ENCODE measurements around the gene ERFL.

Gene ERFL

DNA sequence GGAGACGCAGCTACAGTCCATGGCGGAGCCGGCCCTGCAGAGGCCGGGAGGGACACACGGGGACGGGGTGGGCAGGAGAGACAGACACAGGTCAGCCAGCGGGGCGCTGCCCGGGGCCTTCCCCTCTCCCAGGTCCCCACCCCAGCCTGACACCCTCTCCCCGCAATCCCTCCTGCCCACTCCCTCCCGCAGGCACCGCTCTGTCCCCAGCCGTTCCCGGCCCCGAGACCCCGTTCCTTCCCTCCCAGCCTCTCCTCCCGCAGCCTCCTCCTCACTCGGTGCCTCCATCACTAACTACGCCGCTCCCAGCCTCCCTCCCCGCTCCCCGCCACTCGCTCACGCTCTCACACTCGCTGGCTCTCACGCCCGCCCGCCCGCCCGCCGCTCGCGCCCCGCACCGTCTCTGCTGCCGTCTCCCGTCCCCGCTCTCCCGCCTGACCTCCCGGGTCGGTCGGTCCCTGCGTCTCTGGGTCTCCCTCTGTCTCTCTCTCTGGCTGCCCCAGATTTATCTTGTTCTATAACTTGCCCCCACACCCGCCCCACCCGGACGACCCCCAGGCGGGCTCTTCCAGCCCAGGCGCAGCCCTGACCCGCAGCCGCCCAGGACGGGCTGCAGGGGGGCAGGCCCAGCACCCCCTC, 15.2 kb downstream of the ERFL start:
- DNase-seq: no peak

DNA sequence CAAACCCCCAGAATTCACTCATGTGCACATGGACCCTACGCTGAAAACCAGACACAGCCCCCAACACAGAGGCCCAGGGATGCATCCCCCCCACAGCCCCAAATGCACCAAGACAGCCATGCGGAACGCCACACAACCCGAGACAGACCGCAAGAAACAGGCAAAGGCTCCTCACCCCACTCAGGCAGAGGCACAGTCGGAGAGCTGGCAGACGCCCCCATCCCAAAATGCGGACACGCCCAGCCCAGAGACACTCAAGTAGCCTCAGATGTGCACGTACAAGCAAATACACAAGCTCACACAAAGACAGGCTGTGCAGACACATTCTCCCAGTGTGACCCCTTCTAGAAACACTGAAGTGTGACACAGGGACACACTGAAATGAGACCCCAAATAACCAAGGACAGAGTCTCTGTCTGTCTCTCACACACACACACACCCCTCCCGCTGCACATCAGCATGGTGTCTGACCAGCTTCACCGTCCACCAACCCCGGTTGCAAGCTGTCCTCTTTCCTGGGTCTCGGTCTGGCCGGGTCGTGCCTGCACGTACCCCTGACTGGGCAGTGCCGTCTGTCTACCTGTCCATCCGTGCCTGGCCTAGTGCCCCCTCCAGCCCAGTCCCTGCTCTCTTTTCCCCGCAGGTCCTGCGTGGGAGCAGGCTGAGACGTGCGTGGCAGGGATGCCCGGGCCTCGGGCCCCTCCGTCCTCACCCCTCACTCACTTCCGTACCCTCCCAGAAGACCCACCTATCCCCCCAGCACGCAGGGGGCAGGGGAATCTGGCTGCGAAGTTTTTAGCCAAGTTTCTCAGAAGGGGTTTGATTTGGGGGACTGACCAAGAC, 16.1 kb downstream of the ERFL start:
- no peak for DNase-seq

DNA sequence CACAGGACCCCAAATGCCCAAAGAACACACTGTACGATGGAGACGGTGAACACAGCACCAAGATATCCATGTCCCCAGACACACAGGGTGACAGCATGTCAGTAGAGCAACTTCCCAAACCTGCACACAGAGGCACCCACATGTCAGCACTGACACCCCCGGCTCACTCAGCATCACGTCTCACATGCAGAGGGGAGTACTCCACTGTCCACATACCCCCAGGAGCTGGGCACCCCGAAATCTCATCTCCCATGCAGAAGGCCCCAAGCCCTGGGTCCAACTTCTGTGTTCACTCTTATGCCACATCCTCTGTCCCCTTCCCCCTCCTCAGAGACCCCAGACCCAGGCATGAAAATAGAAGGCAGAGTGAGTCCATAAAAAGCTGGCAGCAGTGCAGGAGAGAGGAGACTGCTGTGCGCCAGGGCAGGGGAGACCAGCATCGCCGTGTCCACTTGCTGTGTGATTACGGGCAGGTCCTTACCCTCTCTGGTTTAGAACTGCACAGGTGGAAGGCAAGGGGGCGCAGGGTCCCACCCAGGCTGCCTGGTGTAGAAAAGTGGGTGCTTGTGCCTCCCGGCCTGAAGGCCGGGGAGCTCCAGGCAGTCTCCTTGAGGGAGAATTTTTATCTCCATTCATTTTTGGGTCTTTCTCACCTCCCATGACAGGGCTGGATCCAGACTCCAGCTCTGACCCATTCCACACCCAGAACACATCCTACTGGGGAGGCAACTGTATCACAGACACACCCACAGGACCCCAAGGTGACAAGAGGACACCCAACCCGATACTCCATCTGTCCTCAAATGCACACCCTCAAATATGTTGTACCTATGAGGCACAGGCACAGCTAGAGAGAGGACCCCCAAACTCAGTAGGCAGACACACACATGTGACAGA, 17.0 kb downstream of the ERFL start:
- no peak for DNase-seq

DNA sequence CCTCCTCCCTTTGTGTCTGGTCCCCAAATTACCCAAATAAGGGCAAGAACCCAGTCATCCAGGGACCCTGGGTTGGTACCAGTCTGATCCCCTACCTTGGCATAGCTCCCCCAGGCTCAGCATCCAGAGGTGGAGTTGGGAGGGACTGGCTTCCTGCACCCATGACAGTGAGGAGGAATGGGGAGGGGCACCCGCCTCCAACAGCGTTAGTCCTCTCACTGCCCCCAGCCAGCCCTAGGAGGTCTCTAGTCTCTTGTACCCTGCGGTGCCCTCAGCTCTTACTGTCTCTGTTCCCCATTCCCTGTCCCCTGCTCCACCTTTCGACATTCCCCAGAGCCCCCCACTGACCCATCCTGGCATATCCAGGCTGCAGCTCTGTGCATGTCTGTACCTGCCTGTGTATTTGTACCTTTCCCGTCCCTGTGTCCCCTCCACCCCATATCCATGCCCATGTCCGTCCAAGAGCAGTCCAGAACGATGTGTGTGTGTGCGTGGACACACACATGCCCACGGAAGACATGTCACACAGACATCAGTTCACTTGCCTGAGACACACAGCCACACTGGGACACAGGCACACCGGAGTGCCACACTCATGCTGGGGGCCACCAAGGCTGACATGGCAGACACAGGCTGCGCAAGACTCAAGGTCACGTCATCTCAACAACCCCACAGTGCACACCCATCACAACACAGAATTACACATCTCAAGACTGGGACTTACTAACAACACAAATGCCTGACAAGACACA, 17.8 kb downstream of the ERFL start:
- no peak for DNase-seq

DNA sequence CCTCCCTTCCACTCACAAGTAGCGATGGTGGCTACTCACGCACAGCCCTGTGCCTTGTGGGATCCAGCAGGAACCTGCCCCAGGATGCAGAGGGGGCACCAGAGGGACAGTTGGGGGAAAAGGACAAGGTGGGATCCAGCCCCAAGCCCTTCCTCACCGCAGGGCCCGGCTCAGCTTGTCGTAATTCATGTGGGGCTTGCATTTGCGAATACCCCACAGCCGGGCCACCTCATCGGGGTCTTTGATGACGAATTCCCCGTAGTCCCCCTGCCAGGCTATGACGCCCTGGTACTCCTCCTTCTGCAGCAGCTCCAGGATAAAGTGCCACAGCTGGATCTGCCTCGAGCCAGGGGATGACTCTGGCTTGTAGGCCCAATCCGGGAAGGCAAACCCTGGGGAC, 18.5 kb downstream of the ERFL start:
- no peak for DNase-seq

DNA sequence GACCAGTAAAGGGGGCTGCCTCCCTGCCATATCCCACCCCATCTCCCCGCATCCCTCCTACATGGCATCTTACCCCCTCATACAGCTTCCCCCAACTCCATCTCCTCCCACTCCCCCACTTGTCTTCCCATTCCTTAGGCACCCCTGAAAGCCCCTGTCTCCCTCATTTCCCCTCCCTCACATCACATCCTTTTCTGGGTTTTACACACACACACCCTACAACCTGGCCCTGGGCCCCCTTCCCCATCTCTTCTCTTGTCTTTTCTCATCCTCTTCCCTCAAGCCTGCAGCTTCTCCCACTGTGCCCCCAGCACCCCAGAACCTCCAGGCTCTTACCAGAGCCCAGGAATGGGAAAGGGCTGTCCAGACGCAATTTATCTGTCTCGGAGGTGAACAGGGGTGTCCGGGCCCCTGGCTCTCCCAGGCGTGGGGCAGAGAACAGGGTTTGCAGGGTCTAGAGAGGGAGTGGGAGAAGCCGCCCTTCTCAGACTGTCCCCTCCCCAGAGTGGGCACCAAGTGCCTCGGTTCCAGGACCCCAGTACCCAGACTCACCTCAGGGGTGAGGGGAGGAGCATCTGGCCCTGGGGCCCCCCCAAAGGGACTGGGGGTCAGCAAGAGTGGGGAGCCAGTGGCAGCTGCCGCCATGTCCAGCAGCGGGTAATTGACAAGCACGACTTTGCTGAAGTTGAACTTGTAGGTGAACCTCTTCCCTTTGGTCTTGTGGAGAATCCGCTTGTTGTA, 19.4 kb downstream of the ERFL start:
- DNase-seq: no peak

DNA sequence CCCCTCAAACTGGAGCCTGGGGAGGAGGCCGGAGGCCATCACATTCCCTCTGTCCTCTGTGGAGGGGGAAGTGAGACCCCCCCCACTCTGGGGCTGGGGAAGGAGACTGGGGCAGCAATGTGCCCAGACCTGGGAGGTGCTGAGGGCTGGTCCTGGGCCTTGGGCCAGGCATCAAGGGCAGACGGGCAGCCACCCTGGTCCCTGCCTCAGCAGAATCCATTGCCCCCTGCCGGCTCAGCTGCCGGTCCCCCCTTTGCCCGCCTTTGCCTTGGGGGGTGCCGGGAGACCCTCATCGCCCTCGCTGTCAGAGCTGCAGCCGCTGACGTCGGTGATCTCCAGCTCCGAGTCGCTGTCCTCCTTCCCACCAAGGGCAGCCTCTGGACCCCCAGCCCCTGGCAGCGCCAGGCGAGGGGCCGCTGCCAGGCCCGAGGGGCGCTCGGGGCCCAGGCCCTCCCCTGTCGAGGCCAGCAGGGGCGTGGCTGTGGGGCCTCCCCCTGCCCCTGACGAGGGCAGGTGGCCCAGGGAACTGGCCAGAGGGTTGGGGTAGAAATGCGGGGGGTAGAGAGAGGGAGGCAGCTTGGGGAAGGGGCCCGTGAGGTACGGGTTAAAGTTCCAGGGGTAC, 20.1 kb downstream of the ERFL start:
- no peak for DNase-seq

DNA sequence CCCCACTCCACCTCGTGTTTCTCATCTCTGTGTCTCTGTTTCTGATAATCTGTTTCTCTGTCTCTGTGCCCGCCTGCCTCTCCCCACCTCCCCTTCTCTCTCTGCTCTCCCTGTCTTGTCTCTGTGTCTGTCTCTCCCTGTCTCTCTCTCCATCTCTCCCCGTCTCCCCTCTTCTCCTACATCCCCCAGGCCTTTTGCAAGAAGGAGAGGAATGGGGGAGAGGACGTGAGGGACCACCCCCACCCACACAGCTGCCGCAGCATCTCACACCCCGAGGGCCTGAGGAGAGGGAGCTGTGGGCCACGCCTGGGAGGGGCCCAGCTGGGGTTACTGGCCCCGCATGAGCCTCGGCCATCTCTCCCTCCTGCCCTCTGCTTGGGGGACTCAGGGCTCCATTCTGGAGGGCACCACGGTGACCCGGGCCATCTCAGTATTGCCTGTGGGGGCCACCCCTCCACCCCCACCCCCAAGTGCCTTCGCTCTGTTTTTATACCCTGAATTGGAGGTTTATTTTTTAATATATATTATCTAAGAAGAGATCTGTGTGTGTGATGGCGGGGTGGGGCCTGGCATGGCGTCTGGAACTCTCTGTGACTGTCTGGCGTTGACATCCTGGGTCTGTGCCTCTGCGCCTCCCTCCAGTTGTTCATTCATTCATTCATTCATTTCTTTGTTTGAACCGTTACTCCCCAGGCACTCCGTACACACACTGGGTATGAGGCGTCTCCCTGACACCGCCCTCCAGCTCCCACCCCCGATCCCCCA, 21.2 kb downstream of the ERFL start:
- DNase-seq: no peak

DNA sequence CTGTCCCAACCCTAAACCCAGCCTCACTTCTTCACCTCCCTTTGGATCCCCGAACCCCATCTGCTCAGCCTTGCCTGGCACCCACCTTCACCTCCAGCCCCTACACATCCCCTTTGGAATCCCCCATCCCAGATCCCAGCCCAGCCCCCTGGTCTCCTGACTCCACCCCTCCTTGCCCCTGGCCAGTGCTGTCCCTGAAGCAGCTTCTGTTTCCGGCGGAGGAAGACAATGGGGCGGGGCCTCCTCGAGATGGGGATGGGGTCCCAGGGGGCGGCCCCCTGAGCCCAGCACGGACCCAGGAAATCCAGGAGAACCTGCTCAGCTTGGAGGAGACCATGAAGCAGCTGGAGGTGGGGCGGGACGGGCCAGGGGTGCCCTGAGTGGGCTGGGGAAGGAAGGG, 22.0 kb downstream of the ERFL start:
- no peak for DNase-seq

DNA sequence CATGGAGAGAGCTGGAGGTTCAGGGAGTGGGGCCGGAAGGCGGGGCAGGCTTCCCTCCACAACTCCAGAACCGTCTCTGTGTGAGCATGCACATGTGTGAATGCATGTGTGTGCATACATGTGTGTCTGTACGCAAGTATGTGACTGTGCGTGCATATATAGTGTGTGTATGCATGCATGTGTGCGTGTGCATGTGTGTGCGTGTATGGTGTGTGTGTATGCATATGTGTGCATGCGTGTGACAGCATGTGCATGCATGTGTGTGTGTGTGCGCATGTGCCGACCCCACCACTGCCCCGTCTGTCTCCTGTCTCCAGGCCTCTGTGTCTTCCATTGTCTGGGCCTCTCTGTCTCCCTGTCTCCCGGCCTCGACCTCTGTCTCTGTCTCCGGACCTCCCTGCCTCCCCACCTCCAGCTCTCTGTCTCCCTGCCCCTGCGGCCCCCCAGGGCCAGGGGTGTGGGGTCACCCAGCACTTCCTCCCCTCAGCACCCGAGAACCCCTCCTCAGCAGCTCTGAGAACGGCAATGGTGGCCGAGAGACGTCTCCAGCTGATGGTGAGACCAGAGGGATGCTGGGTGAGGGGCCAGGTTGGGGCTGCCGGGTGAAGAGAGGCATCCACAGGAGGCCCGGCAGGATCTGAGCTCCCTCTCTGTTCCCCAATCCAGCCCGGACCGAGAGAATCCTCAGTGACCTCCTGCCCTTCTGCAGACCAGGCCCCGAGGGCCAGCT, 22.8 kb downstream of the ERFL start:
- no peak for DNase-seq

DNA sequence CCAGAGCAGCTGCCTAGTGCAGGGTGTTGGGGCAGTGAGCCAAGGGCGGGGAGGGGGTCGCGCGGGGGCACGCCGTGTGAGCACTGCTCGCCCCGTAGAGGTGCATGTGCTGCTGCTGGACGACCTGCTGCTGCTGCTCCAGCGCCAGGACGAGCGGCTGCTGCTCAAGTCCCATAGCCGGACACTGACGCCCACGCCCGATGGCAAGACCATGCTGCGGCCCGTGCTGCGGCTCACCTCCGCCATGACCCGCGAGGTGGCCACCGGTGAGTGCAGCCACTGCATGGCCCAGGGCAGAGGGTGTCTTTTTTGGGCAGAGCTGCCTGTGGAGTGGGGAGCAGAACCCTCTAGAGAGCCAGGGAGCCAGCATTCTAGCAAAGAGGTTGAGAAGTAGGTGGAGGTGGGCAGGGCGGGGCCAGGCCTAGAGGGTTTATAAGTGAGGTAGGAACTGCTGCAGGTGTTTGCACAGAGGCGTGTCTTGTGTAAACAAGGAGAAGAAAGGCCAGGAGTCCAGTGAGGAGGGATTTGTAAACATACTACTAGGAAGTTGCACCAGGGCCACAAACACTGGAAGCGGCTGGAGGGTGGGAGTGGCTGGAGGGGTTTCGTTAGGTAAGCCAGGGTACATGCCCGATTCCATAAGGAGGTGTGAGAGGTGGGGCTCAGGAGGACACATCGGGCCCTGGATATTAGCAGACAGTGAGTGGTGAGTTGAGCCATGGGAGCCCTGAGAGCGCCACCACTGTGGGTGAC, 24.0 kb downstream of the ERFL start:
- DNase-seq: peak in 1 of 2 experiments; percentile 15

DNA sequence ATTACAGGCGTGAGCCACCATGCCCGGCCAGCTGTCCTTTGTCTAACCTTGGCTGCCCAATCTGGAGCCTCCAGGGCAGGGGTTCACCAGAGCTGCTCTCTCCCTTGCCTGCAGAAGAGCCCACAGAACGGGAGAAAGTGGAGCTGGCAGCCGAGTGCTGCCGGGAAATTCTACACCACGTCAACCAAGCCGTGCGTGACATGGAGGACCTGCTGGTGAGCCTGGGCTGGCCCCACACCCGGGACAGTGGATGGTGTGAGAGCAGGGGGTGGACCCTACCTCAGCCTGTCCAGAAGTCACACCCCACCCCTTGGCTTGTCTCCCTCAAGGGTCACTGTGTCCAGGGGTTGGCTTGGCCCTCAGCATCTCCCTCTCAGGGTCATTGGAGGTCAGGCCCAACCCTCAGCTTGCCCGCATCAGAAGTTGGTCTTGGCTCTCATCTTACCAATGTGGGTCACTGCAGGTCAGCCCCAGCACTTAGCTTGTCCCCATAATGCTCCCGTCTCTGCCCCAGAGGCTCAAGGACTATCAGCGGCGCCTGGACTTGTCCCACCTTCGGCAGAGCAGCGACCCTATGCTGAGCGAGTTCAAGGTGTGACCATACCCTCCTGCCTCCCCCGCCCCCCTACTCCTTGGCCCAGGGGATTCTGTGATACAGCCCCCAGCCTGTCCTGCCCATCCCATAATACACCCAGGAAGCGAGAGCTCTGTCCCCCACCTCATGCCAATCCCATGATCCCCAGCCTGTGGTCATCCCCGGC, 24.9 kb downstream of the ERFL start:
- DNase-seq: no peak

DNA sequence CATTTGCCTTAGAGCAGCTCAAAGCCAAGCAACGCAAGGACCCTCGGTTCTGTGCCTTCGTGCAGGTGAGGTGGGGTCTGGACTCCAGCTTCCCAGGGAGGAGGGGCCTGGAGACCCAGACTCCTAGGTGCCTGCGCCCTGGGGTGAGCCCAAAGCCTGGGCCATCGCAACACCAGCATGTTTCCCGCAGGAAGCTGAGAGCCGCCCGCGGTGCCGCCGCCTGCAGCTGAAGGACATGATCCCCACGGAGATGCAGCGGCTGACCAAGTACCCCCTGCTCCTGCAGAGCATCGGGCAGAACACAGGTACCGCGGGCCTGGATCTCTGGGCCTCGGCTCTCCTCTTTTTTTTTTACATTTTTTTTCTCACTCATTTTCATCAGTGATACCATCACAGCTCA, 25.7 kb downstream of the ERFL start:
- DNase-seq: no peak

DNA sequence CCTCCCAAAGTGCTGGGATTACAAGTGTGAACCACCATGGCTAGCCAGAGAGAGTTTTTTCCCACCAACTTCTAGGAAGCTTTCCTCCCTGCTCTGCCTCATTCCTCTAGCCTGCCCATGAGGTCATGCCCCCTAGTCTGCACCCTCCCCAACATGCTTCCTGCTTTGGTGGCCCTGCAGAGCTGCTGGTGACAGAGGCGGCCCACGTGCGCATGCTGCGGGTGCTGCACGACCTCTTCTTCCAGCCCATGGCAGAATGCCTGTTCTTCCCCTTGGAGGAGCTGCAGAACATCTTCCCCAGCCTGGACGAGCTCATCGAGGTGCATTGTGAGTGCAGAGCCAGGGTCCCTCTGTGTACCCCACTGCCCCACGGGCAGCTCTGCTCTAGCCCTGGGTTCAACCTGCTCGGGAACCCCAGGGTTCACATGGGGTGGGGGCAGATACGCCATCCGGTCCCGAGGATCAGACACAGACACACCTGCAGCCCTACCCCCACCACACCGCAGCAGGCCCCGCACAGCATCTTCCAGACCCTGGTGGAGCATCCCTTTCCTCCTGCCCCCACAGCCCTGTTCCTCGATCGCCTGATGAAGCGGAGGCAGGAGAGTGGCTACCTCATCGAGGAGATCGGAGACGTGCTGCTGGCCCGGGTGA, 26.4 kb downstream of the ERFL start:
- DNase-seq: no peak

DNA sequence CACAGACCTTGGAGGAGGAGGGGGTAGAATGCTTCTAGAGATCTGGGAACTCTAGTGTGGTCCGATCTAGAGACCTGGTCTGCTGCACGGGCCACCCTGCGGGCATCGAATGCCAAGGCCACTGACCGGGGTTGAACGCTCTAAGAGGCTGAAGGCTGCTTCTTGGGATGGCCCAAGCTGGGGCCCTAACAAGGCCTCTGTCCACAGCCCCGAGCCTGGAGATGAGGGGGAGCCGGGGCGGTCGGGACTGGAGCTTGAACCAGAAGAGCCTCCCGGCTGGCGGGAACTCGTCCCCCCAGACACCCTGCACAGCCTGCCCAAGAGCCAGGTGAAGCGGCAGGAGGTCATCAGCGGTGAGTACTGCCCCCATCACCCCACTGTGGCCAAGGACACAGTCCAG, 30.0 kb downstream of the ERFL start:
- DNase-seq: no peak

DNA sequence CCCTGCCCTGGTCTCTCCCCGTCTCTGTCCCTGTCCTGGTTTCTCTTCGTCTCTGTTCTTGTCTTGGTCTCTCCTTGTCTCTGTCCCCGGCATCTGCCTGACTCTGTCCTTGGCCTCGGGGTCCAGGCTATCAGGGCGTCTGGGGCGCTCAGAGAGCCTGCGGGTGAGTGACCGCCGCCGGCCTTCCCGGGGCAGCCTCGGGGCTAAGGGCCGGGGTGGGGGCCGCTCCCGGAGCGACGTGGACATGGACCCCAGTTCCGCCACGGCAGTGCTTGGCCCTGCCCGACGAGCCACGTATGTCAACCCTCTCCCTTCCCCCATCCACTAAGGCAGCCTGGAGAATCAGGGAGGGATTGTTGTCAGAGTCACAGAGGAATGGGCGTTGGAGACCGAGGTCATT, 30.4 kb downstream of the ERFL start:
- DNase-seq: no peak

DNA sequence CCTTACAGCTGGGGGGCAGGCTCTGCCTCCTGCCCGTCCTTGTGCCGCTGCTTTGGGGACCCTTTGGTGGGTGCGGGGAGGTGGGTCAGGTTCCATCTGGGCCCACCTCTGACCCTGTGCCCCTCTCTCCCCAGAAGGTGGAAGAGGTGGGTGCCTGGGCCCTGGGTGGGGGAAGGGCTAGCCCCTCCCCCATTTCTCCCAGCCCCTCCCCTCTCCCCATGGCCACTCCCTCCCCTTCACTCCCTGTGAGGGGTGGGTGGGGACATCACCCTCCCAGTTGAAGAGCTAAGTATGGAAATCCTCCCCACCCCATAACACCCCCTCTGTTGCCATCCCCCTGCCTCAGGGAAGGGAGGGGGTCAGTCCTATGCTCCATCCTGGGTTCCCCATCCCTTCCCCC, 31.1 kb downstream of the ERFL start:
- no peak for DNase-seq

DNA sequence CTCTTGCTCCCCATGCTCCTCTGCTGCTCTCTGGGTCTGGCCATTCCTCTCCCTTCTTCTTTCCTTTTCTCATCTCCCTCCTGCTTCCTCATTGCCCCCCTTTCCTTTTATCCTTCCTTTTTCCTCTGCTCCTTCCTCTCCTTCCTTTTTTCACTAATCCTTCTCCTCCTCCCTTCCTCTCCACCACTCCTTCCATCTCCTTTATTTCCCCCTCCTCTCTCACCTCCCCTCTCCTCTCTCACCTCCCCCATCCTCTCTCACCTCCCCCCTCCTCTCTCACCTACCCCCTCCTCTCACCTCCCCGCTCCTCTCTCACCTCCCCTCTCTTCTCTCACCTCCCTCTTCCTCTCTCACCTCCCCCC, 31.7 kb downstream of the ERFL start:
- no peak for DNase-seq
